Sigmoid colon (tissue), 7 donors: ENCODE data around the gene TTBK2. TPM values are rescaled to one million over a fixed set of nuclear protein-coding genes. Genes with fewer than 3 reads are reported as not detected.

Experiments used
- DNase-seq: peaks from one replicate; pipeline ENCODE4 v3.0.0-alpha.2; 2019
- H3K27ac ChIP-seq, 4 donors: fragments of 200-600 bp; sonication (generic); one replicate each; pipeline ENCODE4 v1.5.1; 2016 to 2019; ENCODE audit warnings: mild to moderate bottlenecking in 1 of 4
- H3K27me3 ChIP-seq, 3 donors: fragments of 200-600 bp; sonication (generic); one replicate each; pipeline ENCODE4 v1.5.1; 2019; ENCODE audit warnings: mild to moderate bottlenecking in 1 of 3
- H3K36me3 ChIP-seq, 4 donors: fragments of 200-600 bp; sonication (generic); one replicate each; pipeline ENCODE4 v1.5.1; 2016 to 2019
- H3K4me1 ChIP-seq, 4 donors: fragments of 200-600 bp; sonication (generic); one replicate each; pipeline ENCODE4 v1.5.1; 2017 to 2019
- H3K4me3 ChIP-seq, 4 donors: fragments of 200-600 bp; sonication (generic); one replicate each; pipeline ENCODE4 v1.5.1; 2017 to 2019; ENCODE audit warnings: mild to moderate bottlenecking in 2 of 4, moderate library complexity in 1 of 4
- H3K9me3 ChIP-seq, 4 donors: fragments of 200-600 bp in 3 of 4; sonication (generic) in 3 of 4; one replicate each; pipeline versions ENCODE4 v1.5.1 to v1.6.1; 2013 to 2019
- EP300 ChIP-seq, 4 donors: sonication (generic); formaldehyde crosslinking; IDR thresholded peaks; one replicate each; pipeline ENCODE4 v1.6.1; 2017; ENCODE audit warnings: antibody characterized with exemption in 4 of 4
- POLR2A ChIP-seq, 2 donors: fragments of 450-650 bp; IDR thresholded peaks; one replicate each; pipeline ENCODE4 v1.6.1; 2016; ENCODE audit warnings: antibody characterized with exemption in 2 of 2, mild to moderate bottlenecking in 2 of 2, moderate library complexity in 2 of 2
- POLR2AphosphoS5 ChIP-seq, 4 donors: sonication (generic); formaldehyde crosslinking; IDR thresholded peaks; one replicate each; pipeline ENCODE4 v1.6.1; 2017; ENCODE audit warnings: antibody characterized with exemption in 4 of 4
- WGBS, 2 donors: extraction: QIAGEN DNeasy Blood & Tissue Kit; methylation state at CpG; one replicate each; pipeline ENCODE4 v1.1.7; 2013; 5-methylcytosine and 5-hydroxymethylcytosine counted together
- intact Hi-C: fragments of 100-400 bp; cut with DNase I; formaldehyde crosslinking; loops from one replicate; pipeline ENCODE4 v1.15.1; 2023
- polyA plus RNA-seq, 3 donors: library from polyadenylated mRNA; stranded (reverse); fragments of 200-250 nt; gene quantifications; one replicate each; pipeline ENCODE4 v1.2.3, GENCODE V29; 2013
- total RNA-seq, 4 donors: library from RNA; depleted of rRNA; stranded (reverse); fragments of >200 nt; gene quantifications; one replicate each; pipeline ENCODE4 v1.1.0, GENCODE V29; 2016
- TF ChIP-seq, protein P1 (sequence below), 4 experiments: fragments of 450-650 bp in 3 of 4; fragments of 200-600 bp in 1 of 4; IDR thresholded peaks; one replicate each; pipeline ENCODE4 v1.5.1; 2016 to 2019; ENCODE audit warnings: antibody characterized with exemption in 4 of 4, mild to moderate bottlenecking in 3 of 4, moderate library complexity in 2 of 4
- donor health status: healthy with polysubstance abuse.
- donor health status: Bipolar disorder and iron deficiency.
- donor health status: healthy.

Gene TTBK2
- total and polyA plus RNA-seq, 7 donors: 1.2 to 24.8 (median 16.8) TPM

GRCh38 chr15:42732095-42732827, 188.3 kb downstream of the TTBK2 start:
- TF ChIP-seq POLR2A (IDR thresholded peaks at IDR 0.05) (no peak), POLR2AphosphoS5 (IDR thresholded peaks at IDR 0.05) (no peak), EP300 (IDR thresholded peaks at IDR 0.05) (no peak)
- TF ChIP-seq, protein P1, sequence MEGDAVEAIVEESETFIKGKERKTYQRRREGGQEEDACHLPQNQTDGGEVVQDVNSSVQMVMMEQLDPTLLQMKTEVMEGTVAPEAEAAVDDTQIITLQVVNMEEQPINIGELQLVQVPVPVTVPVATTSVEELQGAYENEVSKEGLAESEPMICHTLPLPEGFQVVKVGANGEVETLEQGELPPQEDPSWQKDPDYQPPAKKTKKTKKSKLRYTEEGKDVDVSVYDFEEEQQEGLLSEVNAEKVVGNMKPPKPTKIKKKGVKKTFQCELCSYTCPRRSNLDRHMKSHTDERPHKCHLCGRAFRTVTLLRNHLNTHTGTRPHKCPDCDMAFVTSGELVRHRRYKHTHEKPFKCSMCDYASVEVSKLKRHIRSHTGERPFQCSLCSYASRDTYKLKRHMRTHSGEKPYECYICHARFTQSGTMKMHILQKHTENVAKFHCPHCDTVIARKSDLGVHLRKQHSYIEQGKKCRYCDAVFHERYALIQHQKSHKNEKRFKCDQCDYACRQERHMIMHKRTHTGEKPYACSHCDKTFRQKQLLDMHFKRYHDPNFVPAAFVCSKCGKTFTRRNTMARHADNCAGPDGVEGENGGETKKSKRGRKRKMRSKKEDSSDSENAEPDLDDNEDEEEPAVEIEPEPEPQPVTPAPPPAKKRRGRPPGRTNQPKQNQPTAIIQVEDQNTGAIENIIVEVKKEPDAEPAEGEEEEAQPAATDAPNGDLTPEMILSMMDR (IDR thresholded peaks at IDR 0.05): no peak
- Histone ChIP-seq H3K27me3 (no peaks in the 10 kb centered on the region), H3K4me1 (peaks cover 0 to 18% (median 15%) of the 10 kb centered on the region in 4 donors), H3K9me3 (no peaks in the 10 kb centered on the region), H3K36me3 (peaks cover 10 to 74% (median 34%) of the 10 kb centered on the region in 4 donors), H3K4me3 (no peak overlapping the region), H3K27ac (no peak overlapping the region)
- intact Hi-C loops: loop anchor here (10.0 kb wide), 1 partner anchor 373 kb away; the partner anchor contains the start of gene UBR1
- no peak for DNase-seq
- WGBS, 2 donors: 87 to 91% methylated on average over 15 of the region's 15 CpGs

DNA sequence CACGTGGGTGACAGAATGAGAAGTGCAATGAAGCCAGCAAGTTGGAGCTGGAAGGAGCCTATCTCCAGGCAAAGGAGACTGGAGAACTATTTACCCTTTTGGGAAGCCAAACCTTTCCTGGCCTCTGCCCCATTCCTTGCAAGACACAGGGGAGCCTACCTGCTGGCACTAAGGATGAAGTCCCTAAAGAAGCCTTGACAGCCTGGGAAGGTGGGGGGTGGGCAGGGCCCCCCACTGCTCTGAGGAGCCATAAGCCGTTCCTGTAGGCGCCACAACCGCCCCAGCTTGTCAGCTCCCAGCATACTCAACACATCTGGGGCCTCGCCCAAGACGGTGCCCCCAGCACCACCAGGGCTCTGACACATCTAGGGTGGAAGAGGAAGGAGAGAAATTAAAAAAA, 189.1 kb downstream of the TTBK2 start:
- Histone ChIP-seq H3K4me3 (no peak overlapping the region), H3K9me3 (no peaks in the 10 kb centered on the region), H3K27ac (no peak overlapping the region), H3K27me3 (no peaks in the 10 kb centered on the region), H3K4me1 (peaks cover 0 to 16% (median 14%) of the 10 kb centered on the region in 4 donors), H3K36me3 (peaks cover 16 to 82% (median 38%) of the 10 kb centered on the region in 4 donors)
- TF ChIP-seq POLR2A (IDR thresholded peaks at IDR 0.05): no peak
- TF ChIP-seq EP300 (IDR thresholded peaks at IDR 0.05): no peak
- TF ChIP-seq POLR2AphosphoS5 (IDR thresholded peaks at IDR 0.05): no peak
- TF ChIP-seq, protein P1 (IDR thresholded peaks at IDR 0.05): no peak
- intact Hi-C loops: loop anchor here (10.0 kb wide), 1 partner anchor 373 kb away; the partner anchor contains the start of gene UBR1
- DNase-seq: no peak
- WGBS, 2 donors: 88% methylated on average over 6 of the region's 6 CpGs

- peaks cover 16 to 91% (median 45%) of the 10 kb centered on the region in 4 donors for H3K36me3 ChIP-seq
- H3K27me3 ChIP-seq: no peaks in the 10 kb centered on the region
- intact Hi-C loops: loop anchor here (10.0 kb wide), 1 partner anchor 374 kb away; the partner anchor contains the start of gene UBR1
- no peak for DNase-seq
- peaks cover 0 to 9% (median 7%) of the 10 kb centered on the region in 4 donors for H3K4me1 ChIP-seq
- H3K9me3 ChIP-seq: no peaks in the 10 kb centered on the region
- no peak overlapping the region for H3K27ac ChIP-seq
- WGBS, 2 donors: 95 to 97% methylated on average over 14 of the region's 14 CpGs
- TF ChIP-seq, protein P1 (IDR thresholded peaks at IDR 0.05): no peak
- TF ChIP-seq EP300 (IDR thresholded peaks at IDR 0.05): no peak
- no peak for TF ChIP-seq POLR2A (IDR thresholded peaks at IDR 0.05)
- no peak for TF ChIP-seq POLR2AphosphoS5 (IDR thresholded peaks at IDR 0.05)
- H3K4me3 ChIP-seq: no peak overlapping the region
These were observed 190.0 kb downstream of the TTBK2 start for GRCh38 chr15:42730536-42730935.

DNA sequence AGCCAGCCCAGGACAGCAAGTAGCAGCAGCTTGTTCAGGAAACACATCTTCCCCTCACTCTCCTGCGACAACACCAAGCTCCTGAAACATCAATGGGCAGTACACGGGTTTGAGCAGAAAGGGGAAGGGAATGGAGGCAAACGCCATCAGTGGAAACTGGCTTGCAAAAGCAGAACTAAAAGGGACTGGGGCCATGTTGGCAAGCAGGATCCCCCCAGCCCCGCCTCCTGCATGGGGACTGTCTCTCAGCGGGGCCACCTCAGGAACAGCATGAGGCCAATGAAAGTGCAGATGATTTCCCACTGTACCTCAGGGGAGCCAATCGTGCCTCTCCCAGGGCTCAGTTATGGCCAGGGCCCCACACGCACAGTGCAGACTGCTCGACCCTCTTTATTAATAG, 190.4 kb downstream of the TTBK2 start:
- Histone ChIP-seq H3K9me3 (no peaks in the 10 kb centered on the region), H3K27ac (no peak overlapping the region), H3K4me1 (peaks cover 0 to 5% (median 3%) of the 10 kb centered on the region in 4 donors), H3K36me3 (peaks cover 17 to 95% (median 48%) of the 10 kb centered on the region in 4 donors), H3K27me3 (no peaks in the 10 kb centered on the region), H3K4me3 (no peak overlapping the region)
- DNase-seq: no peak
- intact Hi-C loops: loop anchor here (10.0 kb wide), 1 partner anchor 375 kb away; the partner anchor contains the start of gene UBR1
- 91 to 95% methylated on average over 8 of the region's 8 CpGs for WGBS, 2 donors
- TF ChIP-seq, protein P1 (IDR thresholded peaks at IDR 0.05): no peak
- peak in 1 of 4 donors; percentile 14 for TF ChIP-seq POLR2AphosphoS5 (IDR thresholded peaks at IDR 0.05)
